Right lobe of liver (tissue), 4 donors: ENCODE measurements around the gene TECRL.

Experiments used
- POLR2A ChIP-seq: fragments of 450-650 bp; IDR thresholded peaks from one replicate; pipeline ENCODE4 v1.6.1; 2017; ENCODE audit warnings: antibody characterized with exemption, mild to moderate bottlenecking
- TF ChIP-seq, protein P1 (sequence below), 4 donors: fragments of 200-600 bp in 3 of 4; fragments of 450-650 bp in 1 of 4; IDR thresholded peaks; one replicate each; pipeline versions ENCODE4 v1.5.1 to v1.8.0; 2016 to 2022; ENCODE audit warnings: antibody characterized with exemption in 4 of 4, mild to moderate bottlenecking in 2 of 4
- donor health status: DM: no; HTN: no; CAD: no.
- donor health status: DM: no; HTN: no; CAD: no.
- donor health status: DM: no; HTN: yes; CAD: no.

DNA sequence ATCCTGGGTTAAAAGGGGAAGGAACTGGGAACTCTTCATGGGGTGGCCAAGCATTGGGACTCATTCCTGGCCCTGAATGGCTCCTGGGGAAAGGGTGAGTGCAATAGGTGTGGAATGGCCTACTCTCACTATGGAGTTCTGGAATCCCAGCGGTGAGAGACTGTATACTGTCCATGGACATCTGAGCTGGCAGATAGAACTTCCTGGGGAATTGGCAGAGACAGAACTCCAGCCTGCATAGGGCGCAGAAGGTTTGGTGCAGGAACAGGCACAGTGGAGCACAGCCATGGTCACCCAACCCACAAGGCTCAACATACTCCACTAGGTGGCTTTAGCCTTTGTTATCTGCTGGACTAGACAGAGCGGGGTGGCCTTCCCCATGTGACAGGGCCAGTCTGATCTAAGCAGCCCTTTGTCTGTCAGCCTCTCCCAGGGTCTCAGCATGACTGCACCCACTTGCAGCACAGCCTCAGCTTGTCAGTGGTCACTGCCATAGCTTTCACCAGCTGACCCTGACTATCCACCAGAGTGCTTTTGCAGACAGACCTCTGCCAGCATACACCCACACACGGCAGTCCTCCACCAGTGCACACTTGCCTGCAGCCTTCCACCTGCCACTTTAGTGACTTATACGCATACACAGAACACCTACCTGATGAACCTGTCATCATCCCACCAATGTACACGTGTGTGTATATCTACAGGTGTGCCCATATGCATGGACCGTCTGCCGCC is 48.4 kb downstream of the TECRL start:
- TF ChIP-seq, protein P1, sequence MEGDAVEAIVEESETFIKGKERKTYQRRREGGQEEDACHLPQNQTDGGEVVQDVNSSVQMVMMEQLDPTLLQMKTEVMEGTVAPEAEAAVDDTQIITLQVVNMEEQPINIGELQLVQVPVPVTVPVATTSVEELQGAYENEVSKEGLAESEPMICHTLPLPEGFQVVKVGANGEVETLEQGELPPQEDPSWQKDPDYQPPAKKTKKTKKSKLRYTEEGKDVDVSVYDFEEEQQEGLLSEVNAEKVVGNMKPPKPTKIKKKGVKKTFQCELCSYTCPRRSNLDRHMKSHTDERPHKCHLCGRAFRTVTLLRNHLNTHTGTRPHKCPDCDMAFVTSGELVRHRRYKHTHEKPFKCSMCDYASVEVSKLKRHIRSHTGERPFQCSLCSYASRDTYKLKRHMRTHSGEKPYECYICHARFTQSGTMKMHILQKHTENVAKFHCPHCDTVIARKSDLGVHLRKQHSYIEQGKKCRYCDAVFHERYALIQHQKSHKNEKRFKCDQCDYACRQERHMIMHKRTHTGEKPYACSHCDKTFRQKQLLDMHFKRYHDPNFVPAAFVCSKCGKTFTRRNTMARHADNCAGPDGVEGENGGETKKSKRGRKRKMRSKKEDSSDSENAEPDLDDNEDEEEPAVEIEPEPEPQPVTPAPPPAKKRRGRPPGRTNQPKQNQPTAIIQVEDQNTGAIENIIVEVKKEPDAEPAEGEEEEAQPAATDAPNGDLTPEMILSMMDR (IDR thresholded peaks at IDR 0.05) = no peak
- no peak for TF ChIP-seq POLR2A
